LNCAP (cell line): ENCODE data around the gene ATP6V1F.

ENCODE experiments used
- CTCF ChIP-seq: fragments of 450-650 bp; IDR thresholded peaks from 2 replicates; pipeline ENCODE4 v1.5.1; 2017; ENCODE audit warnings: mild to moderate bottlenecking

ATP6V1F gene

GRCh38 chr7:128887169-128888038 lies 24.7 kb downstream of the ATP6V1F start:
- TF ChIP-seq CTCF = no peak

- no peak for TF ChIP-seq CTCF
Observed at GRCh38 chr7:128888039-128888755, 25.5 kb downstream of the ATP6V1F start.

- TF ChIP-seq CTCF = no peak
Observed at GRCh38 chr7:128888756-128889095, 26.1 kb downstream of the ATP6V1F start.

GRCh38 chr7:128889121-128889520 lies 26.5 kb downstream of the ATP6V1F start:
- TF ChIP-seq CTCF = no peak

- no peak for TF ChIP-seq CTCF
Observed at GRCh38 chr7:128890306-128891109, 27.9 kb downstream of the ATP6V1F start.

GRCh38 chr7:128891110-128891941 lies 28.7 kb downstream of the ATP6V1F start:
- TF ChIP-seq CTCF = no peak

GRCh38 chr7:128891942-128892269 lies 29.2 kb downstream of the ATP6V1F start:
- no peak for TF ChIP-seq CTCF
